Cardiac muscle cell (in vitro differentiated cells and primary cell): ENCODE measurements around the gene SLC66A3. TPM values are rescaled to one million over a fixed set of nuclear protein-coding genes. Genes with fewer than 3 reads are reported as not detected.

Source experiments
- DNase-seq, 2 donors: peaks; one replicate each; pipeline versions ENCODE4 v3.0.0 to v3.0.0-alpha.2; 2010 to 2017; ENCODE audit warnings: low read depth in 1 of 2, low spot score in 1 of 2
- H3K27ac ChIP-seq: fragments of 200-600 bp; sonication (generic); 2 replicates; pipeline ENCODE4 v1.5.1; 2016
- H3K27me3 ChIP-seq: fragments of 200-600 bp; sonication (generic); 2 replicates; pipeline ENCODE4 v1.6.0; 2016; ENCODE audit warnings: control low read depth
- H3K36me3 ChIP-seq: fragments of 200-600 bp; sonication (generic); 2 replicates; pipeline ENCODE4 v1.5.1; 2016; ENCODE audit warnings: control low read depth
- H3K4me1 ChIP-seq: fragments of 200-600 bp; sonication (generic); 2 replicates; pipeline ENCODE4 v1.8.1; 2017; ENCODE audit warnings: low read depth, mild to moderate bottlenecking, mixed run types
- H3K4me3 ChIP-seq: fragments of 200-600 bp; sonication (generic); 2 replicates; pipeline ENCODE4 v1.5.1; 2016; ENCODE audit warnings: mild to moderate bottlenecking
- H3K9me3 ChIP-seq: fragments of 200-600 bp; sonication (generic); 2 replicates; pipeline ENCODE4 v1.5.1; 2017; ENCODE audit warnings: low read depth, mild to moderate bottlenecking, control low read depth
- CTCF ChIP-seq: IDR thresholded peaks from 2 replicates; pipeline ENCODE4 v1.5.1; 2012; ENCODE audit warnings: low read depth, mild to moderate bottlenecking, low read length
- polyA plus RNA-seq: library from polyadenylated mRNA; unstranded; fragments of >200 nt; fragmentation: Nextera tagmentation; extraction: Ambion mirVana; gene quantifications from 2 replicates; pipeline ENCODE4 v1.2.1, GENCODE V29; 2016
- total RNA-seq: library from RNA; depleted of rRNA; stranded (reverse); fragments of >200 nt; gene quantifications from 2 replicates; pipeline ENCODE4 v1.2.3, GENCODE V29; 2016

SLC66A3 gene
- total and polyA plus RNA-seq, 2 experiments from 2014 or later = 7.1 to 16.7 TPM

- Histone ChIP-seq H3K36me3 (no peaks in the 10 kb centered on the region), H3K27ac (no peak overlapping the region), H3K27me3 (no peaks in the 10 kb centered on the region), H3K4me1 (no peaks in the 10 kb centered on the region), H3K9me3 (no peaks in the 10 kb centered on the region), H3K4me3 (no peak overlapping the region)
- no peak for DNase-seq
- no peak for TF ChIP-seq CTCF
Measured at GRCh38 chr2:11141319-11141718, 13.9 kb upstream of the SLC66A3 start.

GRCh38 chr2:11142330-11142729 lies 12.9 kb upstream of the SLC66A3 start:
- no peak for TF ChIP-seq CTCF
- no peak overlapping the region for H3K4me3 ChIP-seq

GRCh38 chr2:11142987-11143386 lies 12.3 kb upstream of the SLC66A3 start:
- H3K27ac ChIP-seq = no peak overlapping the region
- TF ChIP-seq CTCF = no peak
- H3K4me3 ChIP-seq = no peak overlapping the region
- H3K9me3 ChIP-seq = no peaks in the 10 kb centered on the region
- no peaks in the 10 kb centered on the region for H3K4me1 ChIP-seq
- H3K36me3 ChIP-seq = no peaks in the 10 kb centered on the region
- DNase-seq = no peak
- H3K27me3 ChIP-seq = no peaks in the 10 kb centered on the region

More at GRCh38 chr2:11142330-11142729, 12.9 kb upstream of the SLC66A3 start:
- Histone ChIP-seq H3K36me3 (no peaks in the 10 kb centered on the region), H3K9me3 (no peaks in the 10 kb centered on the region), H3K27ac (no peak overlapping the region), H3K27me3 (no peaks in the 10 kb centered on the region), H3K4me1 (no peaks in the 10 kb centered on the region)
- no peak for DNase-seq

- Histone ChIP-seq H3K27me3 (no peaks in the 10 kb centered on the region), H3K4me1 (no peaks in the 10 kb centered on the region), H3K4me3 (no peak overlapping the region), H3K27ac (no peak overlapping the region), H3K36me3 (no peaks in the 10 kb centered on the region), H3K9me3 (no peaks in the 10 kb centered on the region)
- no peak for DNase-seq
- TF ChIP-seq CTCF = no peak
Measured at GRCh38 chr2:11144077-11144737, 11.1 kb upstream of the SLC66A3 start.

- Histone ChIP-seq H3K27me3 (no peaks in the 10 kb centered on the region), H3K36me3 (no peaks in the 10 kb centered on the region), H3K27ac (no peak overlapping the region), H3K4me1 (no peaks in the 10 kb centered on the region), H3K9me3 (no peaks in the 10 kb centered on the region), H3K4me3 (no peak overlapping the region)
- no peak for TF ChIP-seq CTCF
- no peak for DNase-seq
Measured at GRCh38 chr2:11144738-11145079, 10.6 kb upstream of the SLC66A3 start.
